OCI-LY1 (cell line): ENCODE data around the gene FRAS1.

Experiments used
- EZH2 ChIP-seq: fragments of 200-600 bp; sonication (generic), shearing (Covaris generic); IDR thresholded peaks from 2 replicates; pipeline ENCODE4 v1.8.0; 2017; ENCODE audit warnings: borderline replicate concordance, mixed run types, mild to moderate bottlenecking, antibody characterized with exemption, low read length, moderate library complexity, mixed read lengths
- TF ChIP-seq, protein P1 (sequence below): fragments of 200-600 bp; sonication (generic), shearing (Covaris generic); IDR thresholded peaks from 2 replicates; pipeline ENCODE4 v1.5.1; 2017; ENCODE audit warnings: mild to moderate bottlenecking, antibody characterized with exemption, low read length, moderate library complexity, mixed read lengths

DNA sequence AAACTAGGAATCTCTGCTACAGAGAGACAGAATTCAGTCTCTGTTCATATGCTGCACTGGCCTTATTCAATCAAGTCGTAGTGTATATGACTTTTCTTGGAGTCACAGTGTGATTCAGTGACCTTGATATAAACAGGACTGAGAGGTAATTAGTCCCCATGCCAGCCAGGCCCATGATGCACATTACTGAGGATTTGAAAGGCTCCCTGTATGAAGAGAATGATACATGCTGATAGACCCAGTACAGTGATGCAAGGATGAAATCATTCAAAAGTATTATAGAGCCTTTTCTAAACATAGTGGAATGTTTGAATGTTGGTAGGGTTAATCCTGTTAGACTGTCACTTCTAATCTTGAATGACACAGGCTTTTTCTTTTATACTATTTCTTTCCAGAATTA, 528.5 kb downstream of the FRAS1 start:
- TF ChIP-seq, protein P1, sequence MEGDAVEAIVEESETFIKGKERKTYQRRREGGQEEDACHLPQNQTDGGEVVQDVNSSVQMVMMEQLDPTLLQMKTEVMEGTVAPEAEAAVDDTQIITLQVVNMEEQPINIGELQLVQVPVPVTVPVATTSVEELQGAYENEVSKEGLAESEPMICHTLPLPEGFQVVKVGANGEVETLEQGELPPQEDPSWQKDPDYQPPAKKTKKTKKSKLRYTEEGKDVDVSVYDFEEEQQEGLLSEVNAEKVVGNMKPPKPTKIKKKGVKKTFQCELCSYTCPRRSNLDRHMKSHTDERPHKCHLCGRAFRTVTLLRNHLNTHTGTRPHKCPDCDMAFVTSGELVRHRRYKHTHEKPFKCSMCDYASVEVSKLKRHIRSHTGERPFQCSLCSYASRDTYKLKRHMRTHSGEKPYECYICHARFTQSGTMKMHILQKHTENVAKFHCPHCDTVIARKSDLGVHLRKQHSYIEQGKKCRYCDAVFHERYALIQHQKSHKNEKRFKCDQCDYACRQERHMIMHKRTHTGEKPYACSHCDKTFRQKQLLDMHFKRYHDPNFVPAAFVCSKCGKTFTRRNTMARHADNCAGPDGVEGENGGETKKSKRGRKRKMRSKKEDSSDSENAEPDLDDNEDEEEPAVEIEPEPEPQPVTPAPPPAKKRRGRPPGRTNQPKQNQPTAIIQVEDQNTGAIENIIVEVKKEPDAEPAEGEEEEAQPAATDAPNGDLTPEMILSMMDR: no peak
- no peak for TF ChIP-seq EZH2
